Transverse colon (tissue), 4 donors: ENCODE measurements around the gene C9orf78. TPM values are rescaled to one million over a fixed set of nuclear protein-coding genes. Genes with fewer than 3 reads are reported as not detected.

Experiments used
- DNase-seq: peaks from one replicate; pipeline ENCODE4 v3.0.0-alpha.2; 2019
- H3K27ac ChIP-seq, 4 donors: fragments of 200-600 bp; sonication (generic); 2 replicates each; pipeline ENCODE4 v1.5.1; 2016 to 2018; ENCODE audit warnings: inconsistent platforms in 4 of 4
- H3K27me3 ChIP-seq: fragments of 200-600 bp; sonication (generic); 2 replicates; pipeline ENCODE4 v1.5.1; 2017; ENCODE audit warnings: inconsistent platforms
- H3K36me3 ChIP-seq, 4 donors: fragments of 200-600 bp; sonication (generic); 2 replicates each; pipeline ENCODE4 v1.5.1; 2017 to 2019; ENCODE audit warnings: inconsistent platforms in 4 of 4
- H3K4me1 ChIP-seq, 4 donors: fragments of 200-600 bp; sonication (generic); 2 replicates each; pipeline ENCODE4 v1.5.1; 2017 to 2020; ENCODE audit warnings: inconsistent platforms in 4 of 4
- H3K4me3 ChIP-seq, 4 donors: fragments of 200-600 bp; sonication (generic); 1 replicate in 1 of 4; 2 replicates in 3 of 4; pipeline versions ENCODE4 v1.5.1 to v1.6.1; 2017 to 2019; ENCODE audit warnings: inconsistent platforms in 4 of 4
- H3K9me3 ChIP-seq, 2 donors: fragments of 200-600 bp; sonication (generic); 2 replicates each; pipeline ENCODE4 v1.5.1; 2017 to 2019; ENCODE audit warnings: inconsistent platforms in 2 of 2
- EP300 ChIP-seq: sonication (generic); formaldehyde crosslinking; IDR thresholded peaks from one replicate; pipeline ENCODE4 v1.6.1; 2017; ENCODE audit warnings: antibody characterized with exemption, low read depth
- POLR2A ChIP-seq: fragments of 450-650 bp; IDR thresholded peaks from one replicate; pipeline ENCODE4 v1.6.1; 2016; ENCODE audit warnings: antibody characterized with exemption, mild to moderate bottlenecking, moderate library complexity
- POLR2AphosphoS5 ChIP-seq, 3 donors: sonication (generic); formaldehyde crosslinking; IDR thresholded peaks; one replicate each; pipeline ENCODE4 v1.6.1; 2016; ENCODE audit warnings: antibody characterized with exemption in 3 of 3
- WGBS, 2 donors: methylation state at CpG; one replicate each; pipeline ENCODE4 v1.1.5; 2018; ENCODE audit warnings: low coverage in 1 of 2; 5-methylcytosine and 5-hydroxymethylcytosine counted together
- in situ Hi-C, 4 donors: fragments of 200-750 bp; cut with MboI; loops; one replicate each; pipeline versions ENCODE4 v1.15.0 to v1.15.1; 2017; ENCODE audit warnings: low sequenced_read_pairs in 3 of 4, low pct_ligation_motif_present in 1 of 4, low pct_unique_long_range_greater_than_20kb in 1 of 4
- intact Hi-C: fragments of 100-400 bp; cut with DNase I; formaldehyde crosslinking; loops from one replicate; pipeline ENCODE4 v1.15.1; 2023; ENCODE audit warnings: low total_unique reads
- total RNA-seq, 4 donors: library from RNA; depleted of rRNA; stranded (reverse); fragments of >200 nt; gene quantifications; one replicate each; pipeline ENCODE4 v1.1.0, GENCODE V29; 2016
- TF ChIP-seq, protein P1 (sequence below), 5 experiments: fragments of 200-600 bp in 3 of 5; fragments of 450-650 bp in 2 of 5; sonication (generic) in 3 of 5; IDR thresholded peaks; 1 replicate in 2 of 5; 2 replicates in 3 of 5; pipeline ENCODE4 v1.5.1; 2016 to 2017; ENCODE audit warnings: antibody characterized with exemption in 5 of 5, inconsistent platforms in 3 of 5, mild to moderate bottlenecking in 2 of 5, moderate library complexity in 1 of 5

The C9orf78 gene
- total RNA-seq, 4 donors from 2014 or later = 43.6 to 263 (median 47.7) TPM

DNA sequence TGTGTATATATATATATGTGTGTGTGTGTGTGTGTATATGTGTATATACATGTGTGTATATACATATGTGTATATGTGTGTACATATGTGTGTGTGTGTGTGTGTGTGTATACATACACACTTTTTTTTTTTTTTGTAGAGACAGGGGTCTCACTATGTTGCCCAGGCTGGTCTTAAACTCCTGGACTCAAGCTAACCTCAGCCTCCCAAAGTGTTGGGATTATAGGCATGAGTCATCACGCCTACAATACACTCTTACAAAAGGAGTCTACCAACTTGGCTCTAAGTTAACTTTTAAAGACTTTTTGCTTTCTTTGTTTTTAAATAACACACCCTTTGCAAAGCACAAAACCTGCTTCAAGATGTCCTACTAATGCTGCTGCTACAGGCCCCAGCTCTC is 2.1 kb downstream of the C9orf78 start:
- TF ChIP-seq, protein P1, sequence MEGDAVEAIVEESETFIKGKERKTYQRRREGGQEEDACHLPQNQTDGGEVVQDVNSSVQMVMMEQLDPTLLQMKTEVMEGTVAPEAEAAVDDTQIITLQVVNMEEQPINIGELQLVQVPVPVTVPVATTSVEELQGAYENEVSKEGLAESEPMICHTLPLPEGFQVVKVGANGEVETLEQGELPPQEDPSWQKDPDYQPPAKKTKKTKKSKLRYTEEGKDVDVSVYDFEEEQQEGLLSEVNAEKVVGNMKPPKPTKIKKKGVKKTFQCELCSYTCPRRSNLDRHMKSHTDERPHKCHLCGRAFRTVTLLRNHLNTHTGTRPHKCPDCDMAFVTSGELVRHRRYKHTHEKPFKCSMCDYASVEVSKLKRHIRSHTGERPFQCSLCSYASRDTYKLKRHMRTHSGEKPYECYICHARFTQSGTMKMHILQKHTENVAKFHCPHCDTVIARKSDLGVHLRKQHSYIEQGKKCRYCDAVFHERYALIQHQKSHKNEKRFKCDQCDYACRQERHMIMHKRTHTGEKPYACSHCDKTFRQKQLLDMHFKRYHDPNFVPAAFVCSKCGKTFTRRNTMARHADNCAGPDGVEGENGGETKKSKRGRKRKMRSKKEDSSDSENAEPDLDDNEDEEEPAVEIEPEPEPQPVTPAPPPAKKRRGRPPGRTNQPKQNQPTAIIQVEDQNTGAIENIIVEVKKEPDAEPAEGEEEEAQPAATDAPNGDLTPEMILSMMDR (IDR thresholded peaks at IDR 0.05) = no peak
- TF ChIP-seq EP300 (no peak), POLR2A (no peak), POLR2AphosphoS5 (IDR thresholded peaks at IDR 0.05) (no peak)
- H3K9me3 ChIP-seq = no peaks in the 10 kb centered on the region
- DNase-seq = no peak
- H3K4me1 ChIP-seq = peaks cover 0 to 31% (median 22%) of the 10 kb centered on the region in 4 donors
- peaks cover 0 to 45% (median 19%) of the 10 kb centered on the region in 4 donors for H3K36me3 ChIP-seq
- no peak overlapping the region for H3K4me3 ChIP-seq
- no peaks in the 10 kb centered on the region for H3K27me3 ChIP-seq
- intact Hi-C loops = no loop called here
- no peak overlapping the region for H3K27ac ChIP-seq
- WGBS, 2 donors = 90 to 100% methylated on average over 1 of the region's 1 CpG
- in situ Hi-C loops = no loop called here

DNA sequence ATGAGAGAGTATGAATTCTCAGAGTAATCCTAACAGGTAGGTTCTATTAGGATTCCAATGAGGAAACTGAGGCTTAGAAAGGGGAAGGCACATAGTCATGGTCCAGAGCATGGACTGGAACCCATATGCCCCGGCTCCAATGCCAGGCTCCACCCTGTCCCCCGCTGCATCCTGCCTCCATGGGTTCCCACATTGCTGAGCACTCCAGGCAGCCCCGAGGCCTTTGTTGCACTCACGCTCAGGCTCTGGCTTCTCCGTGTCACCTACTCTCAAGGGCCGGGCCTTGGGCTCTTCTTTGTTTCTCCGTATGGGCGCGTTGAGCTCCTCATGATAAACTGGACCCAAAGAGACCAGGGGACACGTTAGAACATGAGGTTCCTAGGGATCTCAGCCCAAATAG is 6.1 kb downstream of the C9orf78 start:
- TF ChIP-seq, protein P1 (IDR thresholded peaks at IDR 0.05) = no peak
- TF ChIP-seq POLR2A = no peak
- no peak for TF ChIP-seq POLR2AphosphoS5 (IDR thresholded peaks at IDR 0.05)
- no peak for TF ChIP-seq EP300
- 94% methylated on average over 3 to 10 of the region's 10 CpGs for WGBS, 2 donors
- Histone ChIP-seq H3K9me3 (no peaks in the 10 kb centered on the region), H3K4me1 (peaks cover 0 to 9% (median 4%) of the 10 kb centered on the region in 4 donors), H3K27me3 (no peaks in the 10 kb centered on the region), H3K4me3 (no peak overlapping the region), H3K36me3 (peaks cover 0 to 47% (median 20%) of the 10 kb centered on the region in 4 donors), H3K27ac (no peak overlapping the region)
- DNase-seq = no peak
- in situ Hi-C loops = no loop called here
- intact Hi-C loops = no loop called here

DNA sequence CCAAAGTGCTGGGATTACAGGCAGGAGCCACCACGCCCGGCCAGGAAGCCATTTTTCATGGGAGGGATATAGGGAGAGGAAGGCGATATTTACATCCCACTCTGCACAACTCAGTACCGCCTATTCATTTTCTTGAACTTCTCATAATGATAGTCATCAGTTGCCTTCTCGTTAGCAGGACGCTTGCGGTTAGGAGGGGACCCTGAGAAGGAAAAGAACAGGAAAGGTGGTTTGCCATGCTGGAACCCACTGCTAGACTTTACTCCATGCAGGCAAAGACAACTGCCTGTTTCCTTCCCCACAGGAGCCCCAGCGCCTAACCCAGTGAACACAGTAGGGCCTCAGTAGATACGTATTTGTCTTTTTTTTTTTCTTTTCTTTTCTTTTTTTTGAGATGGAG is 7.0 kb downstream of the C9orf78 start:
- intact Hi-C loops (no loop called here), in situ Hi-C loops (no loop called here)
- peaks cover 0 to 47% (median 18%) of the 10 kb centered on the region in 4 donors for H3K36me3 ChIP-seq
- peaks cover 1 to 2% (median 1%) of the 10 kb centered on the region in 4 donors for H3K4me1 ChIP-seq
- TF ChIP-seq POLR2A (no peak), POLR2AphosphoS5 (IDR thresholded peaks at IDR 0.05) (no peak), EP300 (no peak)
- TF ChIP-seq, protein P1 (IDR thresholded peaks at IDR 0.05) = no peak
- H3K27me3 ChIP-seq = no peaks in the 10 kb centered on the region
- no peak for DNase-seq
- H3K4me3 ChIP-seq = no peak overlapping the region
- H3K9me3 ChIP-seq = no peaks in the 10 kb centered on the region
- no peak overlapping the region for H3K27ac ChIP-seq
- WGBS, 2 donors = 89 to 96% methylated on average over 4 to 9 of the region's 9 CpGs

DNA sequence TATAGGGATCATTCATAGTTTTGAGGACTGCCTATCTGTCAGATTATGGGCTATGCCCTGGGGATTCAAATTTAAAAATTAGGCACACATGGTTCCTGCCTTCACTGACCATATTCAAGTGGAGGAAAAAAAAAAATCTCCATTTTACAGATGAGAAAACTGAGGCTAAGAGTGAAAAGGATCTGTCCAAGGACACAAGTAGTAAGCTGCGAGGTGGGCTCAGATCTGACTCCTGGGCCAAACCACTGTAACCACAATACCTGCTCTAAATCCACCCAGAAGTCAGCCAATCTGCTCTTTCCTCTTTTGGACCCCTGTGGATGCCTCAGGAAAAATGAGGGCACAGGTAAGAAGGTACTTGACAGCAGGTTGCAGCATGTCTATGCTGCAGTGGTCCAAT is 8.3 kb downstream of the C9orf78 start:
- Histone ChIP-seq H3K4me1 (peaks cover 3 to 10% (median 6%) of the 10 kb centered on the region in 4 donors), H3K27ac (no peak overlapping the region), H3K27me3 (no peaks in the 10 kb centered on the region), H3K4me3 (no peak overlapping the region), H3K36me3 (peaks cover 0 to 46% (median 16%) of the 10 kb centered on the region in 4 donors), H3K9me3 (no peaks in the 10 kb centered on the region)
- TF ChIP-seq, protein P1 (IDR thresholded peaks at IDR 0.05) = no peak
- TF ChIP-seq POLR2AphosphoS5 (IDR thresholded peaks at IDR 0.05) (no peak), EP300 (no peak), POLR2A (no peak)
- intact Hi-C loops (no loop called here), in situ Hi-C loops (no loop called here)
- no peak for DNase-seq
- 85% methylated on average over 1 of the region's 1 CpG; no CpG with 5 or more reads in 1 of the 2 donors for WGBS, 2 donors
